HG03139 (cell line): Measurements from ENCODE around the gene PALD1.

ENCODE experiments used
- ATAC-seq: cut with Tn5 transposase; IDR thresholded peaks from one replicate; pipeline ENCODE4 v1.9.1; 2021; ENCODE audit not compliant: unreplicated experiment

Gene PALD1

DNA sequence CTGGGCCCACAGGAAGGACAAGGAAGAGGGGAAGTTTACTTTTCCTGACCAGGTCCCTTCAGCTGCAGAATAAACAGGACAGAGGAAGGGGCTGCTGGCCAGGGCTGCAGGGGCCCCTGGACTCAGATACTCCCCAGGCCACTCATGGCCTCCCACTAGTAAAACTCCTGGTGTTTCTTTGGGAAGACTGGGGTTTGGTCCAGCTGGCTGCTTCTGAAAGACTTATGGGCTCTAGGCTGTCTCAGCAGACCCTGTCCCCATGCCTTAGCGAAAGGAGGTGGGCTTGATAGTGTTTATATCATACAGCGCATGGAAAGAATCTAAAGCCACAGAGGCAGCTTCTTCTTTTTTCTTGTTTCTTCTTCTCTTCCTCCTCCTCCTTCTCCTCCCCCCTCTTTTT, 56.4 kb downstream of the PALD1 start:
- ATAC-seq = no peak

GRCh38 chr10:70535451-70535850, 56.9 kb downstream of the PALD1 start:
- no peak for ATAC-seq

GRCh38 chr10:70536196-70536861, 57.8 kb downstream of the PALD1 start:
- ATAC-seq = no peak

DNA sequence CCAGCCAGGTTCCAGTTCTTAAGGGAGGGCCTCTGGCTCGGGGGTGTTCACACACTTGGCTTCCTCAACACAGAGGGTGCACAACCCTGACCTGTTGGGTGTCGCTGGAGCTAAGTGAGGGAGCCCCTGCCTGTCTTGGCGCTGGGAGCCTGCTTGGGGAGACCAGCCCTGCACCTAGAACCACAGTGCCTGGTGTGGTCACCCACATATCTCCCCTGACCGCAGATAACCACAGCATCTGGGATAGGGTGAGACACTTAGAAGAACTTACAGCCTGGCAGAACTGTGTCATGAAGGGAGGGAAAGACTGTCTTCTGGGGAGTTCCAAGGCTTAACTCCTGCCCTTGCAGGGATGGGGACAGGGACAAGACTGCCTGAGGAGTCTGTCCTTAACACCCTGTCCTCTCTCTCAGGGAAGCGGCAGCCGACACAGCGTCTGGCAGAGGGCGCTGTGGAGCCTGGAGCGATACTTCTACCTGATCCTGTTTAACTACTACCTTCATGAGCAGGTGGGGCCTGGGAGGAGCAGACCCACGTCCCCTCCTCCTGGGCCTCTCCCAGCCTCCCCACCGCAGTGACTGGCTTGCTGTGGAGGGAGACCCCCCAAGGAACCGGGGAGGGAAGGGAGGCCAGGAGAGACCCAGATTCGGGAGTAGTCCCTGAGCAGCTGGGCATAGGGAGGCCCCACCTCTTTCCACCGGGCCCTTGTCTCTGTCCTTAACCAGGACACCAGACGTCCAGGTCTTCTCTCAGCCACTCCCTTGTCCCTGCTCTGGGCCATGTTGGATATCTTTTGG, 59.0 kb downstream of the PALD1 start:
- ATAC-seq = no peak

- ATAC-seq = no peak
Observed at GRCh38 chr10:70538195-70538520, 59.6 kb downstream of the PALD1 start.

- ATAC-seq = no peak
Observed at GRCh38 chr10:70538731-70539338, 60.3 kb downstream of the PALD1 start.

- no peak for ATAC-seq
Observed at GRCh38 chr10:70539471-70539870, 60.9 kb downstream of the PALD1 start.

GRCh38 chr10:70540089-70540788, 61.7 kb downstream of the PALD1 start:
- ATAC-seq = no peak

DNA sequence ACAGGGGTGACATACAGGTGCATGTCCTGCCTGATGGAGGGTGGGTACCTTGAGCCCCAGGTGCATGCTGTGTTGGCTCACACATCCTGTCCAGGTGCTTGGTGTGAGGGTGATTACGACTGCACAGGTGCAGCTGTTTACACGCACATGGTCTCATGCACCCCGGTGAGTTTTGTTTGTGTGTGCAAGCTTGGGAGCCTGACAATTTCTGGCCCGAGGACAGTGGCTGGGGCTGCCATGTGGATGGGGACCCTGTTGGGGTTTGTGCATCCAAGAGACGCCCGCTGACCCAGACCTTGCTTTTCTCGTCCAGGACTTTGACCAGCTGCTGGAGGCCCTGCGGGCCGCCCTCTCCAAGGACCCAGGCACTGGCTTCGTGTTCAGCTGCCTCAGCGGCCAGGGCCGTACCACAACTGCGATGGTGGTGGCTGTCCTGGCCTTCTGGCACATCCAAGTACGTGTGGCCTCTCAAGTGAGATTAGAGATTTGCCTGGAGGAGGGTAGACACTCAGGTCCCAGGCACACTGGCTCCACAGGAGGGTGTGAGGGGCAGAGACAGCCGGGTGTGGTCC, 62.3 kb downstream of the PALD1 start:
- ATAC-seq = no peak

DNA sequence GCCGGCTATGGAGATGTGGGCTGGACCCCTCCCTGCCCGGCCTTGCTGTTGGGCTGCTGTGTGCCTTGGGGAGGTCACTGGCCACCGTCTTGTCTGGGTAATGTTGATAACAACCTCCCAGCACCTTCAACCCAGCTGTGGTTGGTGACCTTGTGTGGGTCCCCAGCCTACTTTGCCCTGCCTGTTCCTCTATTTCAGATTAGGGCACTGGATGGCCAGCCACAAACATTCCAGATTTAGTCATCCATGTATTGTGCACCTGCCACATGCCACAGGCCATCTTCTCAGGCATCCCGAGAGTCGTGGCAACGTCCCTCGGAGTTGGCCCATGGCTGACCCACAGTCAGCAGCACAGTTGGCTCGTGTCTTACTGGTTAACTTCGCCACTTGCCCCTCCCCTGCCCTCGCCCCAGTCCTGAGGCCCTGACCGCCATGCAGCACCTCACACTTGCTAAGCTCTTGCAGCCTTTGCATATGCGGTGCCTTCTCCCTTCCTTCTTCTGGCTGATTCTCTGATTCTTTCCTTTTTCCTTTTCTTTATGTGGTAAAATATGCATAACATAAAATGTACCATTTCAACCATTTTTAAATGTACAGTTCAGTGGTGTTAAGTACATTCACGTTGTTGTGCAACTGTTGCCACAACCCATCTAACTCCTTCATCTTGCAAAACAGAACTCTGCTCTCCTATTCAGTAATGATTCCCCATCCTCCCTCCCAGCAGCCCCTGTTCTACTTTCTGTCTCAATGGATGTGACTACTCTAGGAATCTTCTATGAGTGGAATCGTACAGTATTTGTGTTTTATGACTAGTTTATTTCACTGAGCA, 63.4 kb downstream of the PALD1 start:
- ATAC-seq = no peak

DNA sequence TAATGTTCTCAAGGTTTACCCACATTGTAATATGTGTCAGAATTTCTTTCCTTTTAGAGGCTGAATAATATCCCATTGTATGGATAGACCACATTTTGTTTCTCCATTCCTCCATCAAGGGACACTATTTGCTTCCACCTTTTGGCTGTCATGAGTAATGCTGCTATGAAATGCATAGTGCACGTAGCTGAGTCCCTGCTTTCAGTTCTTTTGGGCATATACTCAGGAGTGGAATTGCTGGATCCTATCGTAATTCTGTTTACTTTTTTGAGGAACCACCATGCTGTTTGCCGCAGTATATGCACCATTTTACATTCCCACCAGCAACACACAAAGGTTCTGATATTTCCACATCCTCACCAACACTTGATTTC, 64.0 kb downstream of the PALD1 start:
- ATAC-seq = no peak

DNA sequence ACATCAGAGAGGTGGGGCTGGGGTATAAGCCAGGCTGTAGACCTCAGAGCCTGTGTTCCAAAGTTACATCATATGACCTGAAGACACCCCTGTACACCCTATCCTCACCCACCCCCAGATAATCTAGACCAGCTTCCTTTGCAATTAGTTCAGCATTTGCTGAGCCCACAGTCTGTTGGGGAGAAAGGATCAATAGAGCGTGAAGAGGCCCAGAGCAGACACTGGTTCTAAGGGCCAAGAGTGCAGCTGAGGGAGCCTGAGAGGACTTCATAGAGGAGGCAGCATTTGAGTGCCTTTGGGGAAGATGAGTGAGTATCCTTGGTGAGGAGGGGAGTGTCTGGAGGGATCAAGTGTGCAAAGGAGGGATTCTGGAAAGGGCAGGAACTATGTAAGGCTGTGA, 65.3 kb downstream of the PALD1 start:
- ATAC-seq = no peak

DNA sequence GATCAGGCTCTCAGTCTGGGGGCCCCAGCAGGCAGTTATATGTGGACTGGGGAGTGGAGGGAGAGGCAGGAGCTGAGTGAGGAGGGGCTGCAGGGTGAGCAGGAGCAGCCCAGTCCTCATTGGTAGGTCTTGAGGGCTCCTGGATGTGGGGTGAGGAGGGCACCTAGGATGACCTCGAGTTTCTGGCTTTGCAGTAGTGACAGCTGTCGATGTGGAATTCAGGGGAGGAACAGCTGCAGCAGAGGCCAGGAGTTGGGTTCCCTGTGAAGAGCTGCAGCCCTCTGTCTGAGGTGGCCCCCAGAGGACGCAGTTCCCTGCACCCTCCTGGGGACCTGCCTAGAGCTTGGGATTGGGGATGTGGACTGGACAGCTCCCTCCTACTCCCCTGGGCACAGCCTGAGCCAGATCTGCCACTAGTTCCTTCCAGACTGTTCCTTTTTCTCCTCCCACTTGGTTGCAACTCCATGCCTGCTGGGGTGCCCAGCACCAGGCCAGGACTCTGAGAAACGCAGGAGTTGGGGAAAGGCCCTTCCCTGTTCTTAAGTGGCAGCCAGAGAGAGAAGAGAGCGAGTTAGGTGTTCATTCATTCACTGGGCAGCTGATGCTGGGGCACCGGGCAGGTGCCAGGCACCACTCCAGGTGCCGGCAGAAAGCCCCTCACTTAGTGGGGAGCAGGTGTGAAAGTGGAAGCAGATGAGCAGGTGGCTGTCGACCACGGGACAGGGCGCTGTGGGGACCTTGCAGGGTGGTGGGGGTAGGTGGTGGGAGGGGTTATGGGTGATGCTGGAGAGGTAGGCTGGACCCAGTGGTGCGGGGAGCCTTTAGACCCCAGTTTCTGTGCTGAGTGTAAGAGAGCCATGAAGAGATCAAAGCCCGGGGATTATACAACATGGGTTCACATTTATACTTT, 66.1 kb downstream of the PALD1 start:
- ATAC-seq = no peak

GRCh38 chr10:70546584-70546983, 68.0 kb downstream of the PALD1 start:
- no peak for ATAC-seq

DNA sequence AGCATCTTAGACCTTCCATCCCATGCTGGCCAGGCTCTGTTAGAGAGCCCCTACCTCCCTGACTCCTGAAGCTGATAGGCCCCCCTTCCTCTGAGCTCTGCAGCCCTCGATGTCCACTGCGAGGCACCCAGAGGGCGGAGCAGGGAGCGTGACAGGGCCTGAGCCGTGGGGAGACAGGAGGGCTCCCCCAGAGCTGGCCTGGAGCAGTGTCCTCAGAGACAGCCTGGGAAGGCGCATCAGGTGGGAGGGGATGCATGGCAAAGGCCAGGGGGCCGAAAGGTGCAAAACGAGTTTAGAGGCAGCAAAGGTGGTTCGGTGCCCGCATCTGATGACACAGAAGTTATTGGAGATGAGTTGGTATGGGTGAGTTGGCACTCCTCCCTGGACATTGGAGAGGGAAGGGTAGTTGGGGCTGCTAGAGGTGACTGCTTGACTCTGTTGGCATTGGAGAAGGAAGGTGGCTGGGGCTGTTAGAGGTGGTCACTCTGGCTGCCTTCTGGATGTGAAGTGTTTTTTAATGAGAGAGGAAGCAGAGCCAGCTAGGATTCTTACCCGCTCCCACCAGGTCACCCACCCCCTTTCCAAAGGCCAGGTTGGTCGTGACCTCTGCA, 70.9 kb downstream of the PALD1 start:
- no peak for ATAC-seq

GRCh38 chr10:70549962-70550458, 71.4 kb downstream of the PALD1 start:
- no peak for ATAC-seq

- ATAC-seq = no peak
Observed at GRCh38 chr10:70550459-70550858, 71.9 kb downstream of the PALD1 start.

GRCh38 chr10:70551466-70551865, 72.9 kb downstream of the PALD1 start:
- ATAC-seq = no peak

- no peak for ATAC-seq
Observed at GRCh38 chr10:70551971-70552422, 73.4 kb downstream of the PALD1 start.
